ENCODE measurements around the gene CCDC7.
"Not testable (repeated sequence)": the region's sequence is repeated elsewhere in the genome, so short reads cannot be mapped to it uniquely, and the experiment has no call there.

Gene CCDC7

DNA sequence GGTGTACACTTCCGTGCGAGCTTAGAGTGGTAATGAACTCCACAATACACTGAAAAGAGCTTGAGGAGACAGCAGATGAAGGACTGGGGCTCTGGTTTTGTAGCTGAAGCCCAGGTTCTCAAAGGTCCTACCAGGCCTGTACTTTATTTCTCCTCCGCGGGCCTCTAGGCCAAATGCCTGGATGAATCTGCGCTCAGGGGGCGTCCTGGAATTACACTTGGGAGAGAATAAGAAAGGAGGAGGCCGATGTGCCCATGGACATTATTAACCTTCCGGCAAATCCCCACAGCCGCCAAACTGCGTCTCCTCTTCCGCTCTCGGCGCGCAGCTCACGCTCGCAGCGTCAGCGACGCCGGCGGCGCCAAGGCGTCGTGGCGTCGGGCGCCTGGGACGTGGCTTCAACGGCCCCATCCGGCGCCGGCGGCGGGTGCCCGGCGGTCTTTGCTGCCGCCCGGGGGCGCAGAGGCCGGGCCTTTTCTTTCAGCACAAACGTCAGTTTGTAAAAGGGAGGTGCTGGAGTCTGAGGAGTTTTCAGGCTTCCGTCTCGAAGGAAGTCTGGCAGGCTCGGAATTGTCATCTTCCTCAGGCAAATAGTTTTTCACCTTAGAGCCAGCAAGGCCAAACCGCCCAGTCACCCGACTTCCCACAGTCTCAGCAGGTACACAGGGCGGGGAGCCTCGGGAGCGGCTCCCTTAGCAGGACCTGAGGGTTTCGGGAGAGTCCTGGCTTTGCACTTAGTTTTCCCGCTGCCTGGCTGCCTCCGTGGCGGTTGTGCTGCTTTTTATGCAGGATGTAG is at the start of gene CCDC7:
Gene CCDC7 (plus strand): TSS at position 401 of the 796 bp plus-strand sequence. CDS start 5,503 bp downstream, outside the sequence.
- Histone ChIP-seq H3K4me3 (ENCODE audit: low read length in 2 of 2) (peak within 1 kb of the TSS; percentile 80 to 95), H3K27ac (ENCODE audit: low read depth in 2 of 2, low read length in 2 of 2) (peak within 1 kb of the TSS; percentile 97), H3K36me3 (ENCODE audit: control insufficient read depth in 2 of 2, insufficient read depth in 2 of 2, low read length in 2 of 2) (no peaks in the 10 kb centered on the region), H3K9ac (ENCODE audit: low read depth in 1 of 2, low read length in 2 of 2) (peak within 1 kb of the TSS; percentile 98 to 99), H3K27me3 (ENCODE audit: control insufficient read depth in 2 of 2, insufficient read depth in 2 of 2, low read length in 2 of 2) (no peaks in the 10 kb centered on the region), H3K9me3 (ENCODE audit: control insufficient read depth in 2 of 2, low read length in 2 of 2) (no peaks in the 10 kb centered on the region), H3K4me1 (ENCODE audit: control insufficient read depth in 2 of 2, insufficient read depth in 2 of 2, low read length in 2 of 2) (peaks cover 2 to 3% of the 10 kb centered on the region in 2 donors)

DNA sequence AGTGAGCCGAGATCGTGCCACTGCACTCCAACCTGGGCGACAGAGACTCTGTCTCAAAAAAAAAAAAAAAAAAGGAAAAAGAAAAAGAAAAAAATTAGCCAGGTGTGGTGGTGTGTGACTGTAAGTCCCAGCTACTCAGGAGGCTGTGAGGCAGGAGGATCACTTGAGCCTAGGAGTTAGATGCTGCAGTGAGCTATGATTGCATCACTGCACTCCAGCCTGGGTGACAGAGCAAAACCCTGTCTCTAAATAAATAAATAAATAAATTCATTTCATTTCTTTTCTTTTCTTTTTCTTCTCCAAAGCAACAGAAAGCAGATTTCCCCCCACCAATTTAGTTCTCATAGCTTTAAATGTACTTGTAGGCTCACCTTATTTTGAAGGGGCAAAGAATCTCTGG is 48.8 kb upstream of the CCDC7 start:
- H3K27ac ChIP-seq (ENCODE audit: low read depth in 2 of 2, low read length in 2 of 2) = not testable (repeated sequence)

DNA sequence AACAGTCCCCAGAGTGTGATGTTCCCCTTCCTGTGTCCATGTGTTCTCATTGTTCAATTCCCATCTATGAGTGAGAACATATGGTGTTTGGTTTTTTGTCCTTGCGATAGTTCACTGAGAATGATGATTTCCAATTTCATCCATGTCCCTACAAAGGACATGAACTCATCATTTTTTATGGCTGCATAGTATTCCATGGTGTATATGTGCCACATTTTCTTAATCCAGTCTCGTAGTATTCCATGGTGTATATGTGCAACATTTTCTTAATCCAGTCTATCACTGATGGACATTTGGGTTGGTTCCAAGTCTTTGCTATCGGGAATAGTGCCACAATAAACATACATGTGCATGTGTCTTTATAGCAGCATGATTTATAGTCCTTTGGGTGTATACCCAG is 46.2 kb upstream of the CCDC7 start:
- H3K4me3 ChIP-seq (ENCODE audit: low read length in 2 of 2); H3K4me1 ChIP-seq (ENCODE audit: control insufficient read depth in 2 of 2, insufficient read depth in 2 of 2, low read length in 2 of 2); H3K27ac ChIP-seq (ENCODE audit: low read depth in 2 of 2, low read length in 2 of 2); H3K36me3 ChIP-seq (ENCODE audit: control insufficient read depth in 2 of 2, insufficient read depth in 2 of 2, low read length in 2 of 2); H3K9me3 ChIP-seq (ENCODE audit: control insufficient read depth in 2 of 2, low read length in 2 of 2); H3K9ac ChIP-seq (ENCODE audit: low read depth in 1 of 2, low read length in 2 of 2); H3K27me3 ChIP-seq (ENCODE audit: control insufficient read depth in 2 of 2, insufficient read depth in 2 of 2, low read length in 2 of 2): not testable (repeated sequence)

More for the DNA sequence above, 48.8 kb upstream of the CCDC7 start:
- H3K9ac ChIP-seq (ENCODE audit: low read depth in 1 of 2, low read length in 2 of 2); H3K4me3 ChIP-seq (ENCODE audit: low read length in 2 of 2); H3K4me1 ChIP-seq (ENCODE audit: control insufficient read depth in 2 of 2, insufficient read depth in 2 of 2, low read length in 2 of 2); H3K27me3 ChIP-seq (ENCODE audit: control insufficient read depth in 2 of 2, insufficient read depth in 2 of 2, low read length in 2 of 2); H3K9me3 ChIP-seq (ENCODE audit: control insufficient read depth in 2 of 2, low read length in 2 of 2); H3K36me3 ChIP-seq (ENCODE audit: control insufficient read depth in 2 of 2, insufficient read depth in 2 of 2, low read length in 2 of 2): not testable (repeated sequence)

DNA sequence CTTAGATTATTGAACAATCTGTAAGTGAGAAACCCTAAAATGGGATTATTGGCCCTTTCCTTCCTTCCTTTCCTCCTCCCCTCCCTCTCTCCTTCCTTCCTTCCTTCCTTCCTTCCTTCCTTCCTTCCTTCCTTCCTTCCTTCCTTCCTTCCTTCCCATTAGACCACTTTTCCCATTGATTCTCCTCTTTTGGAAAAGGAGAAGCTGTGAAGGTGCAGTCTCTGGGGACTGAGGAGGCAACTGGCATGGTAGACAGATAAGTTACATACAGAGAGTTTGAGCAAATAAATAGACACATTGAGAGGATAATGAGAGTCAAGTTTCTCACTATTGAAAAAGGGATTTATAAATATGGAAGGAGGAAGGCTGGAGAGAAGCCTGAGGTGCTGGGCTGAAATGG is 45.0 kb upstream of the CCDC7 start:
- no peaks in the 10 kb centered on the region for H3K9me3 ChIP-seq (ENCODE audit: control insufficient read depth in 2 of 2, low read length in 2 of 2)
- H3K9ac ChIP-seq (ENCODE audit: low read depth in 1 of 2, low read length in 2 of 2) = no peak overlapping the region
- no peaks in the 10 kb centered on the region for H3K4me1 ChIP-seq (ENCODE audit: control insufficient read depth in 2 of 2, insufficient read depth in 2 of 2, low read length in 2 of 2)
- no peaks in the 10 kb centered on the region for H3K27me3 ChIP-seq (ENCODE audit: control insufficient read depth in 2 of 2, insufficient read depth in 2 of 2, low read length in 2 of 2)
- H3K36me3 ChIP-seq (ENCODE audit: control insufficient read depth in 2 of 2, insufficient read depth in 2 of 2, low read length in 2 of 2) = no peaks in the 10 kb centered on the region
- no peak overlapping the region for H3K27ac ChIP-seq (ENCODE audit: low read depth in 2 of 2, low read length in 2 of 2)
- no peak overlapping the region for H3K4me3 ChIP-seq (ENCODE audit: low read length in 2 of 2)

DNA sequence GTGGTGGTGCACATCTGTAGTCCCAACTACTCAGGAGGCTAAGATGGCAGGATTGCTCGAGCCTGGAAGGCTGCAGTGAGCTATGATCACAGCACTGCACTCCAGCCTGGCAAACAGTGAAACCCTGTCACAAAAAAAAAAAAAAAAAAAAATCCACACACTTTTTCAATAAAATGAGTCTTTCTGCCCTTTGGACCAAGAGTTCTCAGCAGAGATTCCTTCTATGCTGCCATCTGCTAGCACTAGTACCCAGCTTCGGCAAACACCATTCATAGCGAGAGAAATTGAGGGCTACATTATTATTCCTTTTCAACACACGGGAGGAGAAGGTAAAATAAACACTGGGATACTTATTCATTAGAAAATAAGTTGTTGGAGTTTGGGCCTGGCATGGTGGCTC is 43.4 kb upstream of the CCDC7 start:
- Histone ChIP-seq H3K9ac (ENCODE audit: low read depth in 1 of 2, low read length in 2 of 2) (no peak overlapping the region), H3K4me1 (ENCODE audit: control insufficient read depth in 2 of 2, insufficient read depth in 2 of 2, low read length in 2 of 2) (no peaks in the 10 kb centered on the region), H3K4me3 (ENCODE audit: low read length in 2 of 2) (no peak overlapping the region), H3K27me3 (ENCODE audit: control insufficient read depth in 2 of 2, insufficient read depth in 2 of 2, low read length in 2 of 2) (no peaks in the 10 kb centered on the region), H3K27ac (ENCODE audit: low read depth in 2 of 2, low read length in 2 of 2) (no peak overlapping the region), H3K9me3 (ENCODE audit: control insufficient read depth in 2 of 2, low read length in 2 of 2) (no peaks in the 10 kb centered on the region), H3K36me3 (ENCODE audit: control insufficient read depth in 2 of 2, insufficient read depth in 2 of 2, low read length in 2 of 2) (no peaks in the 10 kb centered on the region)

DNA sequence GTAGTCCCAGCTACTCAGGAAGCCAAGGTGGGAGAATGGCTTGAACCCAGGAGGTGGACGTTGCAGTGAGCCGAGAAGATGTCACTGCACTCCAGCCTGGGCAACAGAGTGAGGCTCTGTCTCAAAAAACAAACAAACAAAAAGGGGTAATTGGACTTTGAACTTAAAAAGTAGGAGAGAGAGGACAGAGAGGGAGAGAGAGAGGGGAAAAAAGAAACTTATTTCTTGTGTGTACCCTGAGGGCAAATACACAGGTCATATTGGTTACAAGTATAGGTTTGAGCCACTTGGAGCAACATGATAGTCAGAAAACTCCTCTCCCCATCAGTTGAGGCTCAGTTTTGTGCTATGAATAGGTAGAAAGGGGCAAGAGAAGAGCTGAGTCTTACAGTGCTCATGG is 42.8 kb upstream of the CCDC7 start:
- Histone ChIP-seq H3K4me1 (ENCODE audit: control insufficient read depth in 2 of 2, insufficient read depth in 2 of 2, low read length in 2 of 2) (no peaks in the 10 kb centered on the region), H3K9me3 (ENCODE audit: control insufficient read depth in 2 of 2, low read length in 2 of 2) (no peaks in the 10 kb centered on the region), H3K36me3 (ENCODE audit: control insufficient read depth in 2 of 2, insufficient read depth in 2 of 2, low read length in 2 of 2) (no peaks in the 10 kb centered on the region), H3K9ac (ENCODE audit: low read depth in 1 of 2, low read length in 2 of 2) (no peak overlapping the region), H3K27ac (ENCODE audit: low read depth in 2 of 2, low read length in 2 of 2) (no peak overlapping the region), H3K27me3 (ENCODE audit: control insufficient read depth in 2 of 2, insufficient read depth in 2 of 2, low read length in 2 of 2) (no peaks in the 10 kb centered on the region), H3K4me3 (ENCODE audit: low read length in 2 of 2) (no peak overlapping the region)

DNA sequence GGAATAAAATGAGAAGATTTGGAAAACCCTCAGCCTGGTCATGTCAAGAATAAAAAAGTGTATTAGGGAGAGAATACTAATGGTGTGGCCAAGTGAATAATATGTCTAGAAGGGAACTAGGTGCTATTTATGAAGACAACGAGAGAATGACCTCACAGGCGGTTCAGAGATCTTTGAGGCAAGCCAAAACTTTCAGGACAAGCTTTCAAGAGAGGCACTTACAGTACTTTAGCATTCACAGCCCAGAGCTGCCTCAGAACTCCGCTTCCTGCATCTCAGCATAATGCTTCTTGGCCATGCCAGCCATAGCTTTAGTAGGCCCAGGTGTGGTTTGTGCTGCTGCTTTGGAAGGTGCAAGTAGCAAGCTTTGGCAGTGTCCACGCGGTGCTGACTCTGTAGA is 37.2 kb upstream of the CCDC7 start:
- H3K4me3 ChIP-seq (ENCODE audit: low read length in 2 of 2) = no peak overlapping the region
- no peaks in the 10 kb centered on the region for H3K9me3 ChIP-seq (ENCODE audit: control insufficient read depth in 2 of 2, low read length in 2 of 2)
- H3K27me3 ChIP-seq (ENCODE audit: control insufficient read depth in 2 of 2, insufficient read depth in 2 of 2, low read length in 2 of 2) = no peaks in the 10 kb centered on the region
- no peaks in the 10 kb centered on the region for H3K36me3 ChIP-seq (ENCODE audit: control insufficient read depth in 2 of 2, insufficient read depth in 2 of 2, low read length in 2 of 2)
- H3K4me1 ChIP-seq (ENCODE audit: control insufficient read depth in 2 of 2, insufficient read depth in 2 of 2, low read length in 2 of 2) = peaks cover 0 to 2% of the 10 kb centered on the region in 2 donors
- no peak overlapping the region for H3K27ac ChIP-seq (ENCODE audit: low read depth in 2 of 2, low read length in 2 of 2)
- H3K9ac ChIP-seq (ENCODE audit: low read depth in 1 of 2, low read length in 2 of 2) = no peak overlapping the region

DNA sequence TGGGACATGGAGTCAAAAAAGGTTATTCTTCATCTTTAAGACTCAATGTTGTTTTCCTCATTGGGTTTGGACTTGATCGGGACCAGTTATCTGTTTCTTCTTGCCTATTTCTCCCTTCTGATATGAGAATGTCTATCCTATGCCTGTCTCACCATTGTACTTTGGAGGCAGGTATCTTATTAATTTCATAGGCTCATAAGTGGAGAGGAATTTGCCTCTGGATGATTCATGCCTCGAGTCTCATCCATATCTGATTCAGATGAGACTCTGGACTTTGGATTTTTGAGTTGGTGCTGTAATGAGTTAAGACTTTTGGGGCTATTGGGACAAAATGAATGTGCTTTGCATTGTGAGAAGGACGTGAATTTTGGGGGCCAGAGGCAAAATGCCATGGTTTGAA is 36.2 kb upstream of the CCDC7 start:
- Histone ChIP-seq H3K4me1 (ENCODE audit: control insufficient read depth in 2 of 2, insufficient read depth in 2 of 2, low read length in 2 of 2) (peaks cover 0 to 2% of the 10 kb centered on the region in 2 donors), H3K27ac (ENCODE audit: low read depth in 2 of 2, low read length in 2 of 2) (no peak overlapping the region), H3K4me3 (ENCODE audit: low read length in 2 of 2) (no peak overlapping the region), H3K9ac (ENCODE audit: low read depth in 1 of 2, low read length in 2 of 2) (no peak overlapping the region), H3K9me3 (ENCODE audit: control insufficient read depth in 2 of 2, low read length in 2 of 2) (no peaks in the 10 kb centered on the region), H3K27me3 (ENCODE audit: control insufficient read depth in 2 of 2, insufficient read depth in 2 of 2, low read length in 2 of 2) (no peaks in the 10 kb centered on the region), H3K36me3 (ENCODE audit: control insufficient read depth in 2 of 2, insufficient read depth in 2 of 2, low read length in 2 of 2) (no peaks in the 10 kb centered on the region)

DNA sequence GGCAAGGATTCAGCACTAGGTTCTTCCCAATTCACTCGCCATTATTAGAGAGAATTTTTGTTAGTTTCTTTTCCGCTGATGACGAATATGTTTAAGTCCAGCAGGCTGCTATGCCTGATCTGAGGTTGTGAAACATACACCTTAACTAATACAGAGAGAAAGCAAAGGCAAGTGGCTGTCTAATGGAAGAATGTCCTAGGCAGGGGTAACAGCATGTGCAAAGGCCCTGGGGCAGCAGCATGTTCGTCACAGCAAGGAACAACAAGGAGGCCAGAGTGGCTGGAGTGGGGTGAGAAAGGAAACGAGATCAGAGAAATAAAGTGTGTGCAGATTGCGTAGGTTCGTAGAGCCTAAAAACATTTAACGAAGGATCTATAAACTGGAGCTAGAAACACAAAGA is 35.4 kb upstream of the CCDC7 start:
- Histone ChIP-seq H3K9ac (ENCODE audit: low read depth in 1 of 2, low read length in 2 of 2) (no peak overlapping the region), H3K36me3 (ENCODE audit: control insufficient read depth in 2 of 2, insufficient read depth in 2 of 2, low read length in 2 of 2) (no peaks in the 10 kb centered on the region), H3K27me3 (ENCODE audit: control insufficient read depth in 2 of 2, insufficient read depth in 2 of 2, low read length in 2 of 2) (no peaks in the 10 kb centered on the region), H3K4me1 (ENCODE audit: control insufficient read depth in 2 of 2, insufficient read depth in 2 of 2, low read length in 2 of 2) (peaks cover 0 to 2% of the 10 kb centered on the region in 2 donors), H3K4me3 (ENCODE audit: low read length in 2 of 2) (no peak overlapping the region), H3K9me3 (ENCODE audit: control insufficient read depth in 2 of 2, low read length in 2 of 2) (no peaks in the 10 kb centered on the region), H3K27ac (ENCODE audit: low read depth in 2 of 2, low read length in 2 of 2) (no peak overlapping the region)

DNA sequence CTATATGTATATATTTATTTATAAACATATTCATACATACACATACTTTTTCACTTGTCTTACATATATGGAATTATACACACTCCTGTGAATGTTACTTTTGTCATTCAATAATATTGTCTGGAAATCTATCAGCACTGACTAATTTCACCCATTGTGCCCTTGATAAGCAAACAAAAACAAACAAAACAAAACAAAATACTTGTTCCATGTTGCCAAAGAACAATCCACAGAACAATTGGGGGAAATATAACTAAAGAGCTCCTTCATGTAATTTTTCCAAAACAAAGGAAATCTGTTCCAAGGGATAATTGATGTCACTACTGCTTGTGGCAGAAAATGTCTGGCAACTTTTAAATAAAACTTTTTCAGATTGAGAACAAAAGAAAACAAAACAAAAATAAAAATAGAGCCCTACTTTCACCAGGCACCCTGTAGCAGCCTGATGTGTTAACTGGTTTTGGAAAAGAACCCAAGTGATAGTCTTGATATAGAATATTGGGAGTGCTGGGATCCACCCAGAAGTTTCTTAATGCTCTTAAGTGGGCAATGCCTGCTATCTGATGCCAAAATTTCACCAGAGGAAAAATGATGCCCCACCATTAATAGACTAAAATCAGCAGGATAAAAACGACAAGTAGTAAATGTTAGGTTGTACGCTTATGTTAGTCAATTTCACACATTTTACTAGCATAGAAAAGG is 34.0 kb upstream of the CCDC7 start:
- Histone ChIP-seq H3K36me3 (ENCODE audit: control insufficient read depth in 2 of 2, insufficient read depth in 2 of 2, low read length in 2 of 2) (no peaks in the 10 kb centered on the region), H3K9ac (ENCODE audit: low read depth in 1 of 2, low read length in 2 of 2) (no peak overlapping the region), H3K27me3 (ENCODE audit: control insufficient read depth in 2 of 2, insufficient read depth in 2 of 2, low read length in 2 of 2) (no peaks in the 10 kb centered on the region), H3K9me3 (ENCODE audit: control insufficient read depth in 2 of 2, low read length in 2 of 2) (no peaks in the 10 kb centered on the region), H3K27ac (ENCODE audit: low read depth in 2 of 2, low read length in 2 of 2) (no peak overlapping the region), H3K4me1 (ENCODE audit: control insufficient read depth in 2 of 2, insufficient read depth in 2 of 2, low read length in 2 of 2) (peaks cover 0 to 2% of the 10 kb centered on the region in 2 donors), H3K4me3 (ENCODE audit: low read length in 2 of 2) (no peak overlapping the region)
